ENCODE data around the gene ARFGAP3.

Gene ARFGAP3

DNA sequence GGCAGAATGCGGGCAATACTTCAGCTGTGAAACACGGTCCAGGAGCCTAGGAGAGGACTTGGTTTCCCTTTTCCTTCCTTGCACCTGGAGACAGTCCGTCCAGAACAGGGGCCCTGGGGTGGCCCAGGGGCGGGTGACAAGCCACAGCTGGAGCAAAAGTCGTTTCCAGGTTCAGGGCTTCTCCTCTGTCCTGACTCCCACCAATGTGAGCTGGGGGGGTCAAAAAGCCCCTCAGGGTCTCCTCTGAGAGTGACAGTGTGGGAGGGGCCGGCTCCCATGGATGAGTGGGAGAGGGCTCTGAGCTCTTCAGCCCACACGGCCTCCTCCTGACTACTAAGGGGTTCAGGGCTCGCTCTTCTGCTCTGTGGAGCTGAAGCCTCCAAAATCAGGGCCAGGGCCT, 20.1 kb upstream of the ARFGAP3 start:
- Histone ChIP-seq H3K4me1 (ENCODE audit: control insufficient read depth in 5 of 5, insufficient read depth in 5 of 5, low read length in 5 of 5) (peaks cover 0 to 5% (median 0%) of the 10 kb centered on the region in 5 donors), H3K27ac (ENCODE audit: low read depth, low read length) (no peak overlapping the region), H3K36me3 (ENCODE audit: control insufficient read depth in 5 of 5, insufficient read depth in 5 of 5, low read length in 5 of 5) (peaks cover 0 to 95% (median 89%) of the 10 kb centered on the region in 5 donors), H3K27me3 (ENCODE audit: control insufficient read depth in 5 of 5, insufficient read depth in 4 of 5, low read length in 5 of 5) (no peaks in the 10 kb centered on the region), H3K4me3 (ENCODE audit: low read depth in 1 of 5, low read length in 5 of 5) (no peak overlapping the region), H3K9me3 (ENCODE audit: control insufficient read depth in 5 of 5, low read length in 5 of 5) (no peaks in the 10 kb centered on the region), H3K9ac (ENCODE audit: low read length in 5 of 5) (no peak overlapping the region)

DNA sequence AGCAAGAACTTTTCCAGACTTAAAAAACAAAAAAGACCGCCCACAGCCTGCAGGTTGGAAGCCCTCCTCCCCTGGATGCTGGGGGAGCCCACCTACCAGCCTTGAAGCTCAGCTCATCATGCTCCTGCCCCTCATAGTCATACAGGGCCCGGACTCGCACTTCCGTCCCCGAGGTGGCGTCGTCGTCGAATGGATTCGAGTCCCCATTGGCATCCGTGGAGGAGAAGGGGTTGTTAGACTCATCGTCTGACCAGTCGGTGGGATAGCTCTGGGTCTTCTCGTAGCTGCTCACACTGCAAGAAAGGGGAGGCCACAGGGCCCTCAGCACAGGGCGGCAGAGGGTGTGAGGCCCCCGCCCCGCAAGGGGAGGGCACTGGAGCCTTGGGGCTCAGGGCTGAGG, 19.0 kb upstream of the ARFGAP3 start:
- H3K4me3 ChIP-seq (ENCODE audit: low read depth in 1 of 5, low read length in 5 of 5), result no peak overlapping the region
- peaks cover 0 to 5% (median 0%) of the 10 kb centered on the region in 5 donors for H3K4me1 ChIP-seq (ENCODE audit: control insufficient read depth in 5 of 5, insufficient read depth in 5 of 5, low read length in 5 of 5)
- peaks cover 0 to 95% (median 90%) of the 10 kb centered on the region in 5 donors for H3K36me3 ChIP-seq (ENCODE audit: control insufficient read depth in 5 of 5, insufficient read depth in 5 of 5, low read length in 5 of 5)
- no peak overlapping the region for H3K27ac ChIP-seq (ENCODE audit: low read depth, low read length)
- no peaks in the 10 kb centered on the region for H3K27me3 ChIP-seq (ENCODE audit: control insufficient read depth in 5 of 5, insufficient read depth in 4 of 5, low read length in 5 of 5)
- no peaks in the 10 kb centered on the region for H3K9me3 ChIP-seq (ENCODE audit: control insufficient read depth in 5 of 5, low read length in 5 of 5)
- H3K9ac ChIP-seq (ENCODE audit: low read length in 5 of 5), result no peak overlapping the region

DNA sequence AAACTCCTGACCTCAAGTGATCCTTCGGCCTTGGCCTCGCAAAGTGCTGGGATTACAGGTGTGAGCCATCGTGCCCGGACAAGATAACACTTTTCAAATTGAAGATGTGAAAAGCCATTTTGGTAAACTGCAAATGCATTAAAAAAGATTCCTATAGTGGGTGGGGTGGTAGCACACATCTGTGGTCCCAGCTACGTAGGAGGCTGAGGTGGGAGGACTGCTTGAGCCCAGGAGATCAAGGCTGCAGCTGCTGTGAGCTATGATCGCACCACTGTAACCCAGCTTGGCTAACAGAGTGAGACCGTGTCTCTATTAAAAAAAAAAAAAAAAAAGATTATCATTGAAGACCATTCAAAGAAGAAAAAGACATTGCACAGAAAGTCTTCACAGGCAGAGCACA, 16.9 kb upstream of the ARFGAP3 start:
- Histone ChIP-seq H3K27ac (ENCODE audit: low read depth, low read length) (no peak overlapping the region), H3K9ac (ENCODE audit: low read length in 5 of 5) (no peak overlapping the region), H3K36me3 (ENCODE audit: control insufficient read depth in 5 of 5, insufficient read depth in 5 of 5, low read length in 5 of 5) (peaks cover 3 to 90% (median 78%) of the 10 kb centered on the region in 5 donors), H3K4me3 (ENCODE audit: low read depth in 1 of 5, low read length in 5 of 5) (no peak overlapping the region), H3K9me3 (ENCODE audit: control insufficient read depth in 5 of 5, low read length in 5 of 5) (no peaks in the 10 kb centered on the region), H3K27me3 (ENCODE audit: control insufficient read depth in 5 of 5, insufficient read depth in 4 of 5, low read length in 5 of 5) (no peaks in the 10 kb centered on the region), H3K4me1 (ENCODE audit: control insufficient read depth in 5 of 5, insufficient read depth in 5 of 5, low read length in 5 of 5) (peaks cover 0 to 6% (median 4%) of the 10 kb centered on the region in 5 donors)

DNA sequence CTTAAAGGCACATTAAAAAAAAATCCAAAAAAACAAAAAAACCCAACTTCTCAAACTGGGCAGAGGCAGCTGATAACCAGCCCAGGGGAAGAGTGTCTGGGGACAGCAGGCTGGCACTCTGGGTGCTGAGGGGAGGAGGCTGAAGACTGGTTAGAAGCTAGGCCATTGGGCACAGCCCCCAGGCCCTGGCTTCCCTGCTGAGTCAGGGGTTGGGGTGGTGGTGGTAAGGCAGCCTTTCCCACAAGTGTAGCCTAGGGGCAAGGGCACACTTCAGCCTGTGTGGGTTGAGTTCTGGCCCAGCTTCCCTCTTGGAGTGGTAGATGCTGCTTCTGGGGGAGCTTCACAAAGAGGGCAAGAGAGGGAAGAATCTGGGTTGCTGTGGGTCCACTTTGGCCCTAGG, 16.3 kb upstream of the ARFGAP3 start:
- Histone ChIP-seq H3K9ac (ENCODE audit: low read length in 5 of 5) (no peak overlapping the region), H3K27me3 (ENCODE audit: control insufficient read depth in 5 of 5, insufficient read depth in 4 of 5, low read length in 5 of 5) (no peaks in the 10 kb centered on the region), H3K36me3 (ENCODE audit: control insufficient read depth in 5 of 5, insufficient read depth in 5 of 5, low read length in 5 of 5) (peaks cover 3 to 87% (median 72%) of the 10 kb centered on the region in 5 donors), H3K9me3 (ENCODE audit: control insufficient read depth in 5 of 5, low read length in 5 of 5) (no peaks in the 10 kb centered on the region), H3K4me3 (ENCODE audit: low read depth in 1 of 5, low read length in 5 of 5) (no peak overlapping the region), H3K27ac (ENCODE audit: low read depth, low read length) (no peak overlapping the region), H3K4me1 (ENCODE audit: control insufficient read depth in 5 of 5, insufficient read depth in 5 of 5, low read length in 5 of 5) (peaks cover 0 to 12% (median 10%) of the 10 kb centered on the region in 5 donors)

DNA sequence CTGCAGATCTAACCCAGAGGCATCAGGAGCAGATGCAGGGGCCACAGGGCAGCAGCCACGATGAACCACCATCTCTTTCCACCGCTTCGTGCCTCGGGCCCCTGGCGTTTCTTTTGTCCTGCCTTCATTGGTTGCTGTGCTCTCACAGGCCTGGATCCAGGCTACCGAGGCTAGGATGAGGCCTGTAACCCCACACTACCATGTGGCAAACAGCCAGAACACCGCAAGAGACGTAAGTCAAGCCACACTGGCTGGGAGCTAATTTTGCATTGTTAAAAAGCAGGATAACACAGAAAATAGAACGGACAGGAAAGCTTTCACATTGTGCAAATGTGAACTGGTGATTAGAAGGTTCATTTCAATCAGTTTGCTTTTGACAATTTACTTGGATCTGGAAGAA, 15.7 kb upstream of the ARFGAP3 start:
- H3K9me3 ChIP-seq (ENCODE audit: control insufficient read depth in 5 of 5, low read length in 5 of 5), result no peaks in the 10 kb centered on the region
- H3K27me3 ChIP-seq (ENCODE audit: control insufficient read depth in 5 of 5, insufficient read depth in 4 of 5, low read length in 5 of 5), result no peaks in the 10 kb centered on the region
- peaks cover 3 to 82% (median 66%) of the 10 kb centered on the region in 5 donors for H3K36me3 ChIP-seq (ENCODE audit: control insufficient read depth in 5 of 5, insufficient read depth in 5 of 5, low read length in 5 of 5)
- no peak overlapping the region for H3K27ac ChIP-seq (ENCODE audit: low read depth, low read length)
- no peak overlapping the region for H3K9ac ChIP-seq (ENCODE audit: low read length in 5 of 5)
- peaks cover 0 to 12% (median 11%) of the 10 kb centered on the region in 5 donors for H3K4me1 ChIP-seq (ENCODE audit: control insufficient read depth in 5 of 5, insufficient read depth in 5 of 5, low read length in 5 of 5)
- no peak overlapping the region for H3K4me3 ChIP-seq (ENCODE audit: low read depth in 1 of 5, low read length in 5 of 5)

DNA sequence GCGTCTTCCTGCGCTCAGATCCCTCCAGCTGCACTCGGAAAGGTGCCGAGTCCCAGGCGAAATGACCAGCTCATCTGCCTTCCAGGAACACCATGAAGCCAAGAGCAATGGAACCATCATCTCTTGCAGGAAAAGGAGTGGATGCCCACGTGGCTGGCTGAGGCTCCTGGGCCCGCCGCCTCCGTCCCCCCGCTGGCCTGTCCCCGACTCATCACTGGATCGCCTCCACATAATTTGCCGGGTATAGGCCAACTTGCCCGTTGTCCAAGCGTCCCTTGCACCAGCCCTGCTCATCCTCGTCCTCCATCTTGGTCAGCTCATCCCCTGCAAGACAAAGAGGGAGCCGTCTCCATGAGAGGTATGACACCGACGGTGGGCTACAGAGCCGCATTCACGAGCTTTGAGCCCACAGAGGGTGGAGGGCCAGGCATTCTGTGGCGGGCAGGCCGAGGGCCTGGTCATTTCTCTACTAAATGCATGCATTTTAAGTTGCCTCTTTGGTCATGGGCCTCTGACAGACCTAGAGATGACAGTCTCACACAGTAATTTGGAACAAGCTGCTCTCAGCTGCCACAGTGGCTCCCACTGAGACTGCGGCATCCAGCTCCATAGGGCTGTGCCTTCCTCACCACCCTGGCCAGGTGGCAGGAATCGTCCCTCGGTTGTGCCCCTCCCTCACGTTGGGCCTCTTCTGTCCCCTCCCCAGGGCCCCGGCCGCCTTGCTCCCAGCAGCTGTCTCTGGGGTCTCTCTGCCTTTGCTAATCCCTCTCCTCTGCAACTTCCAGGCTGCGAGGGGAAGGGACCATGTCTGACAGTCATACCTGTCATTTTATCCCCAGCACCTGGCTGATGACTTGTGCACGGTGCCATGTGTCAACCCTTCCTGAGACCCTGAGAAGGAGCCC, 14.3 kb upstream of the ARFGAP3 start:
- Histone ChIP-seq H3K27ac (ENCODE audit: low read depth, low read length) (no peak overlapping the region), H3K36me3 (ENCODE audit: control insufficient read depth in 5 of 5, insufficient read depth in 5 of 5, low read length in 5 of 5) (peaks cover 3 to 68% (median 53%) of the 10 kb centered on the region in 5 donors)

DNA sequence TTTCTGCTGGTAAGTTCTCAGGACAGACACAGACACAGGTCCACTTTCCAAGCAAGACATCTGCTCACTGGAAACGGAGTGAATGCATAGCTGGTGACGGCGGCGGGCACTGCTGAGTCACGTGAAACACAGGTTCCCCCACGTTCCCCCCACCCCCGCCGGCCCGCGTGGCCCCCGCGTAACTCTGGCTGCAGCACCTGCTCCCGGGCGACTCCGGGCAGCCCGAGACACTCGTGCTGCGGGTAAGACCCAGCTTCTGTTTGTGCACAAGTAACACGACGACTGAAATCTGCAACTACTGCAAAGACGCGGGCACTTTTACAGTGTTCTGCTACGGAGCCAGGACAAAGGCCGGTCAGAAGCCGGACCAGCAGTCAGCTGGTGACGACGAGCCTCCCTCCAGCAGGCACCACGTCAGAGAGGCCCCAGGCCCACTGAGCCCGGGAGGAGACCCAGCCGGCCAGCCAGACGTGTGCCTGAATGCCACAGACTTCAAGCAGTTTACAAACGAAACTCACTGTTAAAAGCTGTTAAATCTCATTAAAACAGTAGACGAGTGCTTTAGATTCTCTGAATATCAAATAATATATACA, 12.9 kb upstream of the ARFGAP3 start:
- H3K4me1 ChIP-seq (ENCODE audit: control insufficient read depth in 5 of 5, insufficient read depth in 5 of 5, low read length in 5 of 5), result peaks cover 0 to 11% (median 7%) of the 10 kb centered on the region in 5 donors
- H3K36me3 ChIP-seq (ENCODE audit: control insufficient read depth in 5 of 5, insufficient read depth in 5 of 5, low read length in 5 of 5), result peaks cover 3 to 53% (median 42%) of the 10 kb centered on the region in 5 donors
- no peaks in the 10 kb centered on the region for H3K9me3 ChIP-seq (ENCODE audit: control insufficient read depth in 5 of 5, low read length in 5 of 5)
- no peaks in the 10 kb centered on the region for H3K27me3 ChIP-seq (ENCODE audit: control insufficient read depth in 5 of 5, insufficient read depth in 4 of 5, low read length in 5 of 5)
- H3K27ac ChIP-seq (ENCODE audit: low read depth, low read length), result no peak overlapping the region
- H3K9ac ChIP-seq (ENCODE audit: low read length in 5 of 5), result no peak overlapping the region
- no peak overlapping the region for H3K4me3 ChIP-seq (ENCODE audit: low read depth in 1 of 5, low read length in 5 of 5)

More for the DNA sequence above, 14.3 kb upstream of the ARFGAP3 start:
- Histone ChIP-seq H3K27me3 (ENCODE audit: control insufficient read depth in 5 of 5, insufficient read depth in 4 of 5, low read length in 5 of 5) (no peaks in the 10 kb centered on the region), H3K9me3 (ENCODE audit: control insufficient read depth in 5 of 5, low read length in 5 of 5) (no peaks in the 10 kb centered on the region), H3K9ac (ENCODE audit: low read length in 5 of 5) (no peak overlapping the region), H3K4me1 (ENCODE audit: control insufficient read depth in 5 of 5, insufficient read depth in 5 of 5, low read length in 5 of 5) (peaks cover 0 to 11% (median 7%) of the 10 kb centered on the region in 5 donors), H3K4me3 (ENCODE audit: low read depth in 1 of 5, low read length in 5 of 5) (no peak overlapping the region)

DNA sequence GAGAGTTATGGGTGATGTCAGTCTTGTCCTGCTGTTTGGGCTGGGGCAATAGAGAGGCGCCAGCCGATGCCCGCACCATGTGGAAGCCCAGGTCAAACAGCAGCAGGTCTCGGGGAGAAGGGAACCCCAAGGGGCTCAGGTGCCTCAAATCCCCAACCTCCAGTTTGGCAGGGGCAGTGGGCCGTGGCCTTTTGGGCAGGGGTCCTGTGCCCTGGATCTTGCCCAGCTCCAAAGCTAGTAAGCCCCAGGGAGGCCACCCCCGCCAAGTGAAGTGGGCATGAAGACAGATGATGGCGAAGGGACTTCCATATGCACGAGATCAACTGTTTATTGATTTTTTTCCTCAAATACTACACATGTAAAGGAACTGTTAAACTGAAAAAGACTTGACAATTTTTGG, 12.4 kb upstream of the ARFGAP3 start:
- H3K9me3 ChIP-seq (ENCODE audit: control insufficient read depth in 5 of 5, low read length in 5 of 5), result no peaks in the 10 kb centered on the region
- no peak overlapping the region for H3K27ac ChIP-seq (ENCODE audit: low read depth, low read length)
- no peak overlapping the region for H3K4me3 ChIP-seq (ENCODE audit: low read depth in 1 of 5, low read length in 5 of 5)

DNA sequence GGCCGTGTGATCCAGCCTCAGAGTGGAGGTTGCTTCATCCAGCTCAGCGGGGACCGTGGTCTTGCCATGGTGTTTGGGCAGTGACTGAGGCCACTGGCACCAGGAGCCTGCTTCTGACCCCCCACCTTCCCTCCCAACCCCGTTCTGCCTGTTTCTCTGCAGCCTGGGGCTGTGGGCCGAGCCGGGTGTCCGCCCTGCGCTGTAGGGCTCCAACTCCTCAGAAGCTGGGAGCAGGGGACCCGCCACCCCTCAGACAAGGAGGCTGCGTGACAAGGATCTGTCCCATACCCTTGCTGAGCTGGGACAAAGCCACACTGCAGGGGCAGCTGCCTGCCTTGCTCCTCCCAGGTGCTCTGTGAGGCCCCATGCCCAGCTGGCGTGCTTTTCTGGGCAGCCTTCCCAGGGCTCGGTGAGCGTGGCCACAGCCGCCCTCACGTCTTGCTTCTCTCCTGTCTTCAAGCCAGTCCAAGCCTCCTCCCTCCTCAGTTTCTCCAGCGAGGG, 11.7 kb upstream of the ARFGAP3 start:
- Histone ChIP-seq H3K4me1 (ENCODE audit: control insufficient read depth in 5 of 5, insufficient read depth in 5 of 5, low read length in 5 of 5) (peaks cover 0 to 11% (median 7%) of the 10 kb centered on the region in 5 donors), H3K9ac (ENCODE audit: low read length in 5 of 5) (no peak overlapping the region), H3K4me3 (ENCODE audit: low read depth in 1 of 5, low read length in 5 of 5) (no peak overlapping the region), H3K27me3 (ENCODE audit: control insufficient read depth in 5 of 5, insufficient read depth in 4 of 5, low read length in 5 of 5) (no peaks in the 10 kb centered on the region), H3K9me3 (ENCODE audit: control insufficient read depth in 5 of 5, low read length in 5 of 5) (no peaks in the 10 kb centered on the region), H3K36me3 (ENCODE audit: control insufficient read depth in 5 of 5, insufficient read depth in 5 of 5, low read length in 5 of 5) (peaks cover 3 to 44% (median 33%) of the 10 kb centered on the region in 5 donors), H3K27ac (ENCODE audit: low read depth, low read length) (no peak overlapping the region)

More for the DNA sequence above, 12.4 kb upstream of the ARFGAP3 start:
- Histone ChIP-seq H3K4me1 (ENCODE audit: control insufficient read depth in 5 of 5, insufficient read depth in 5 of 5, low read length in 5 of 5) (peaks cover 0 to 11% (median 7%) of the 10 kb centered on the region in 5 donors), H3K27me3 (ENCODE audit: control insufficient read depth in 5 of 5, insufficient read depth in 4 of 5, low read length in 5 of 5) (no peaks in the 10 kb centered on the region), H3K9ac (ENCODE audit: low read length in 5 of 5) (no peak overlapping the region), H3K36me3 (ENCODE audit: control insufficient read depth in 5 of 5, insufficient read depth in 5 of 5, low read length in 5 of 5) (peaks cover 3 to 51% (median 40%) of the 10 kb centered on the region in 5 donors)

DNA sequence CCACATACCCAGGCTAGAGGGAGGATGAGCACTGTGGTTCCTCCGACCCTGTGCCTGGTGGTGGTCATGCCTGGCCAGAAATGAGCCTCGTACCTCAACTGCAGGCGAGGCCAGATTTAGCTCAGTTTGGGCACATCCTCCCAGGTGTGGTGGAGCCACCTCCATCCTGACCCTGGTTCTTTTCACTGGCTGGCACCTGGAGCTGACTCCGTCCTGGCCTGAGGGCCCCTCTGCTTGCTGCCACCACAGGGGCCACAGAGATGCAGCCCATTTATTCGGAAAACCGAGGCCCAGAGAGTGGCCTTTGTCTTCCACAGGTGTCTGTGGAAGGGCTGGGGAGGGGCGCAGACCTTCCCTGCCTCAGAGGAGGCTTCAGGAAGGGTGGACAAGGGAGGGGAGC, 9.0 kb upstream of the ARFGAP3 start:
- no peaks in the 10 kb centered on the region for H3K27me3 ChIP-seq (ENCODE audit: control insufficient read depth in 5 of 5, insufficient read depth in 4 of 5, low read length in 5 of 5)
- peaks cover 3 to 19% (median 8%) of the 10 kb centered on the region in 5 donors for H3K36me3 ChIP-seq (ENCODE audit: control insufficient read depth in 5 of 5, insufficient read depth in 5 of 5, low read length in 5 of 5)
- peaks cover 0 to 11% (median 8%) of the 10 kb centered on the region in 5 donors for H3K4me1 ChIP-seq (ENCODE audit: control insufficient read depth in 5 of 5, insufficient read depth in 5 of 5, low read length in 5 of 5)
- H3K4me3 ChIP-seq (ENCODE audit: low read depth in 1 of 5, low read length in 5 of 5), result no peak overlapping the region
- no peak overlapping the region for H3K9ac ChIP-seq (ENCODE audit: low read length in 5 of 5)
- no peaks in the 10 kb centered on the region for H3K9me3 ChIP-seq (ENCODE audit: control insufficient read depth in 5 of 5, low read length in 5 of 5)
- H3K27ac ChIP-seq (ENCODE audit: low read depth, low read length), result no peak overlapping the region
